ENCODE data around the gene CCDC92.

- TF ChIP-seq PATZ1 (CRISPR knock-in tag; IDR thresholded peaks at IDR 0.05; ENCODE audit: borderline replicate concordance) (no peak), POU6F1 (CRISPR knock-in tag; IDR thresholded peaks at IDR 0.05; ENCODE audit: borderline replicate concordance, low read depth) (no peak), ZFP30 (CRISPR knock-in tag; IDR thresholded peaks at IDR 0.05) (no peak), GLIS3 (CRISPR knock-in tag; IDR thresholded peaks at IDR 0.05) (no peak)
Observed at GRCh38 chr12:123998991-123999359, 26.3 kb upstream of the CCDC92 start.
